Common myeloid progenitor, CD34-positive (primary cell): ENCODE measurements around the gene PHC2.

ENCODE experiments used
- CTCF ChIA-PET: fragments of 350-600 bp; sonication (Branson Sonifier 250); formaldehyde crosslinking; loops from one replicate; lab custom pipeline; 2021; ENCODE audit warnings: antibody characterized with exemption; lab: Charles Lee
- POLR2A ChIA-PET: fragments of 350-600 bp; sonication (Branson Sonifier 250); formaldehyde crosslinking; loops from one replicate; lab custom pipeline; 2021; ENCODE audit warnings: antibody characterized with exemption; lab: Charles Lee
- DNase-seq, 3 donors: peaks; one replicate each; pipeline versions ENCODE4 v3.0.0 to v3.0.0-alpha.2; 2013
- H3K27ac ChIP-seq, 2 experiments: 1 replicate in 1 of 2; 2 replicates in 1 of 2; pipeline ENCODE4 v1.7.0; 2013; ENCODE audit warnings: inconsistent platforms in 2 of 2, low read length in 2 of 2, mild to moderate bottlenecking in 2 of 2, low read depth in 1 of 2, moderate library complexity in 1 of 2; ENCODE audit not compliant: severe bottlenecking in 2 of 2, insufficient read depth in 1 of 2, poor library complexity in 1 of 2
- H3K27me3 ChIP-seq, 5 experiments: replicated peaks in 2 of 5; 1 replicate in 3 of 5; 2 replicates in 2 of 5; pipeline versions ENCODE4 v1.6.1 to v1.7.0; 2013; ENCODE audit warnings: low read length in 4 of 5, mild to moderate bottlenecking in 2 of 5, moderate library complexity in 2 of 5, inconsistent platforms in 1 of 5; ENCODE audit not compliant: insufficient read depth in 5 of 5, control insufficient read depth in 4 of 5
- H3K36me3 ChIP-seq, 4 experiments: 1 replicate in 2 of 4; 2 replicates in 2 of 4; pipeline versions ENCODE4 v1.6.1 to v1.7.0; 2013; ENCODE audit warnings: low read length in 3 of 4, control low read depth in 1 of 4, mild to moderate bottlenecking in 1 of 4; ENCODE audit not compliant: control insufficient read depth in 4 of 4, insufficient read depth in 4 of 4
- H3K4me1 ChIP-seq, 4 experiments: 1 replicate in 3 of 4; 2 replicates in 1 of 4; pipeline versions ENCODE4 v1.6.1 to v1.7.1; 2013; ENCODE audit warnings: low read length in 3 of 4, mild to moderate bottlenecking in 3 of 4, control low read depth in 1 of 4, inconsistent platforms in 1 of 4, moderate library complexity in 1 of 4; ENCODE audit not compliant: control insufficient read depth in 4 of 4, insufficient read depth in 4 of 4; ENCODE audit errors: control extremely low read depth in 1 of 4
- H3K4me3 ChIP-seq, 7 experiments: 1 replicate in 4 of 7; 2 replicates in 3 of 7; pipeline versions ENCODE4 v1.5.1 to v1.7.0; 2013; ENCODE audit warnings: mild to moderate bottlenecking in 7 of 7, low read length in 6 of 7, moderate library complexity in 6 of 7, inconsistent platforms in 2 of 7, low read depth in 2 of 7, control low read depth in 1 of 7; ENCODE audit not compliant: insufficient read depth in 4 of 7, control insufficient read depth in 1 of 7; ENCODE audit errors: extremely low read depth in 1 of 7
- H3K9me3 ChIP-seq, 5 experiments: 1 replicate in 4 of 5; 2 replicates in 1 of 5; pipeline versions ENCODE4 v1.6.1 to v1.7.1; 2013; ENCODE audit warnings: low read length in 4 of 5, mild to moderate bottlenecking in 2 of 5, inconsistent platforms in 1 of 5, low read depth in 1 of 5, moderate library complexity in 1 of 5; ENCODE audit not compliant: control insufficient read depth in 4 of 5, insufficient read depth in 2 of 5; ENCODE audit errors: control extremely low read depth in 1 of 5
- WGBS: methylation state at CpG from one replicate; pipeline ENCODE4 v1.1.5; 2013; ENCODE audit not compliant: insufficient coverage; 5-methylcytosine and 5-hydroxymethylcytosine counted together

The PHC2 gene

DNA sequence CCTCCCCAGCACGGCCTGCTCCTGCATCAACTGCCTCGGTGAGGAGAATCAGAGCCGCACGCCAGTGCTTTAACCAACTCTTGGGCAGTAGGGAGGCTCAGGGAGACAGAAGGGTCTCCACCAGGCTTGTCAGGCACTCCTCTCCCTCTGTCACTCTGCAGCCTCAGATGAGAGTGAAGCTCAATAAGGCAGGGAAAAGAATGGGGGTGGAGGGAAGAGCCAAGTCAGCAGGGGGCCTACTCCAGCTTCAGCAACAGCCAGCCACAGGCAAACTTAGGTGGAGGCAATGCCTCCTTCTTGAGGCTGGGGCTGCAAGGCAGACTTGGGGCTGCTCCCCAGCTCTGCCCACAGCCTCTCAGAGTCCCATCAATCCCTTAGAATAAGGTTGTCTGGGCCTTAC is 58.2 kb downstream of the PHC2 start:
- ChIA-PET POLR2A (no interaction called here), CTCF (interaction anchor here (0.9 to 2.2 kb wide), 5 partner anchors 25 to 99 kb away, joined by 3 to 5 read pairs (median 3); no protein-coding TSS in a partner anchor)
- H3K9me3 ChIP-seq: no peaks in the 10 kb centered on the region
- WGBS: 100% methylated on average over 4 of the region's 4 CpGs
- no peak overlapping the region for H3K27ac ChIP-seq
- peaks cover 3 to 20% (median 11%) of the 10 kb centered on the region in 4 experiments for H3K36me3 ChIP-seq
- no peak for DNase-seq
- H3K4me3 ChIP-seq: no peak overlapping the region
- H3K27me3 ChIP-seq: no peaks in the 10 kb centered on the region
- peaks cover 0 to 10% (median 1%) of the 10 kb centered on the region in 4 experiments for H3K4me1 ChIP-seq

DNA sequence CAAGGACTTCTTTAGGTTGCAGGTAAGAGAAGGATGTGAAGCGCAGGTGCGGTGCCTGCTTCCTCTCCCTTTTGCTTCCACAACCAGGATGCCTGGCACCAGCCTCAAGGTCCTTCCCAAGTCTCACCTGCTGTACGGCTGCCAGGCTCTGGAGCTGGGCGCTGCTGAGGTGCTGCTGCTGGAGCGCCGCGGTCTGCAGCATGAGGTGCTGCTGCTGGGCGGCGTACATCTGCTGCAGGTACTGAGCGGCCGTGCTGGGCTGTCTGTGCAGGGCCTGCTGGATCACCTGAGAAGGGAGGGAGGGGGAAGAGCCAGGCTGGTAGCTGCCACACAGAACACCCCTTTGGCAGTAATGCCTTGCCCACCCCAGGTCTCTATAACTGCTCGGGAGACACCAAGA is 58.7 kb downstream of the PHC2 start:
- Histone ChIP-seq H3K4me1 (peaks cover 0 to 11% (median 3%) of the 10 kb centered on the region in 4 experiments), H3K9me3 (no peaks in the 10 kb centered on the region), H3K4me3 (no peak overlapping the region), H3K36me3 (peaks cover 3 to 20% (median 12%) of the 10 kb centered on the region in 4 experiments), H3K27ac (no peak overlapping the region), H3K27me3 (no peaks in the 10 kb centered on the region)
- WGBS: 97% methylated on average over 10 of the region's 12 CpGs
- ChIA-PET POLR2A (no interaction called here), CTCF (interaction anchor here (0.8 to 12.3 kb wide), 9 partner anchors 10 to 99 kb away, joined by 3 to 90 read pairs (median 3); no protein-coding TSS in a partner anchor)
- DNase-seq: no peak

DNA sequence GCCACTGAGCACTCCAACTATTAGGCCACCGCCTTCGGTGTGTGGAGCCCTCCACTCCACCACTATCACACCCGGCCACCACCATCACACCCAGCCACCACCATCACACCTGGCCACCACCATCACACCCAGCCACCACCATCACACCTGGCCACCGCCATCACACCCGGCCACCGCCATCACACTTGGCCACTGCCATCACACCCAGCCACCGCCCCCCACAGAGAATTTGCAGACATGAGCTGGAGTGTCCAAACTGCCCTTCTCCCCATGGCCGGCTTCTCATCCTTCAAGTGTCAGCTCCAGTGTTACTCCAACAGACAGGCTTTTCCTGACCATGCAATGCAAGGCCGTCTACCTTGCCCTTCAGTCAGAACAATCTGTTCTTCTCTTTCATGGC is 59.6 kb downstream of the PHC2 start:
- H3K9me3 ChIP-seq: no peaks in the 10 kb centered on the region
- POLR2A ChIA-PET: no interaction called here
- 95% methylated on average over 9 of the region's 9 CpGs for WGBS
- no peak overlapping the region for H3K27ac ChIP-seq
- H3K4me3 ChIP-seq: no peak overlapping the region
- DNase-seq: no peak
- H3K36me3 ChIP-seq: peaks cover 3 to 29% (median 14%) of the 10 kb centered on the region in 4 experiments
- no peaks in the 10 kb centered on the region for H3K27me3 ChIP-seq
- CTCF ChIA-PET: interaction anchor here (0.8 to 12.3 kb wide), 7 partner anchors 11 to 100 kb away, joined by 3 to 90 read pairs (median 3); no protein-coding TSS in a partner anchor
- H3K4me1 ChIP-seq: peaks cover 0 to 8% (median 2%) of the 10 kb centered on the region in 4 experiments

DNA sequence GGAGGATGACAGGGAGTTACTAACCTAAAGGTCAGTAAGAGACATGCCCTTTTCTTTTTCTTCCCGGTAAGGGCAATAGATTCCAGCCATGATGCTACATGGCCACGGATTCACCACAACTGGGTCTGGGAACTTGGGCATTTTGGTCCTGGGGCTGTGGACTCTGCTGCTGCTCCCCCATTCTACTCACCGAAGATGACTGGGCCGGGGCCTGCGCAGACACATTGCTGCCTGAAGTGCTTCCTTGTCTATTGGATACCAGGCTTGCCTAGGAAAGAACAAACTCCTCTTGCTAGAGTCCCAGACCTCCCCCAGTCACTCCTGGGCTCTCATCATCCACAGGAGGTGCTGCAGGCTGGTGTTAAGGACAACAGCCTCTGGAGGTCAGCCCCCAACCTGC is 60.1 kb downstream of the PHC2 start:
- no peak for DNase-seq
- Histone ChIP-seq H3K4me1 (peaks cover 0 to 8% (median 2%) of the 10 kb centered on the region in 4 experiments), H3K4me3 (no peak overlapping the region), H3K36me3 (peaks cover 3 to 30% (median 14%) of the 10 kb centered on the region in 4 experiments), H3K9me3 (no peaks in the 10 kb centered on the region), H3K27me3 (no peaks in the 10 kb centered on the region), H3K27ac (no peak overlapping the region)
- WGBS: 94% methylated on average over 5 of the region's 5 CpGs
- CTCF ChIA-PET: interaction anchor here (1.0 to 12.3 kb wide), 5 partner anchors 9 to 100 kb away, joined by 3 to 90 read pairs (median 7); no protein-coding TSS in a partner anchor
- POLR2A ChIA-PET: no interaction called here

DNA sequence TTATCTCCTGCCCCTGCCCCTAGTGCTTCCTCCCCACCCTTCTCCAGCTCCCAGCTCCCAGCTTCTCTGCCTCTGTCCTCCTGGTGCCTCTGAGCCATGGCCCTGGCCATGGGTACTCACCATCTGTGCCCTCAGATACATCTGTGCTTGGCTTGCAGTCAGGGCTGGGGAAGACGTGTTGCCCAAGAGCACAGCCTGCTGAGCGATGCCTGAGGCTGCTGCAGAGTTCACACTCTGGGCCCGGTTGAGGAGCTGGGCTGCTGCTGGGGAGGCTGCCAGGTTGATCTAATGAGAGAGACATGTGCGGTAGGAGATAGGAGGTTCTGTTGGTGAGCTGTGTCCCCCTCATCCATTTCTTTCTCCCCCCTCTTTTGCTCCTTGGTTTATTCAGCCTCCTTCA is 60.6 kb downstream of the PHC2 start:
- no peak overlapping the region for H3K27ac ChIP-seq
- DNase-seq: no peak
- peaks cover 3 to 30% (median 14%) of the 10 kb centered on the region in 4 experiments for H3K36me3 ChIP-seq
- WGBS: 84% methylated on average over 2 of the region's 4 CpGs
- POLR2A ChIA-PET: no interaction called here
- H3K27me3 ChIP-seq: no peaks in the 10 kb centered on the region
- CTCF ChIA-PET: interaction anchor here (1.0 to 12.3 kb wide), 7 partner anchors 9 to 100 kb away, joined by 3 to 90 read pairs (median 5); no protein-coding TSS in a partner anchor
- no peaks in the 10 kb centered on the region for H3K9me3 ChIP-seq
- H3K4me1 ChIP-seq: peaks cover 0 to 8% (median 2%) of the 10 kb centered on the region in 4 experiments
- H3K4me3 ChIP-seq: no peak overlapping the region

DNA sequence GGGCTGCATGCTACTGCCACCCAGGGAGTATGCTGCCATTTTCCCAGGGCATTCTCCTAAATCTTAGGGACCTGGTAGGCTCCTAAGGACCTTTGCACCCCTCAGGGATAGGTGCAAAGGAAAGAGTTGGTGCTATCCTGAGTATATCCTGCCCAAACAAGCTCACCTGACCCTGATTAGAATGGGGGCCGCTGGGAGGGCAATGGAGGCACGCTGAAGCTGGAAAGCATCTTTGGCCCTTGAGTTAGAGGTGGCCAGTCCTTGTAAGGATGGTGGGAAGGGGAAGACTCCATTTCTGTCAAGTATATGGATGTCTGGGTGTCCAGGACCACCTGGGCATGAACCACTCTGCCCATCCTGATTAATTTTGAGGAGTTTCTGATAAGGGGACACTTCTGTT is 61.1 kb downstream of the PHC2 start:
- Histone ChIP-seq H3K36me3 (peaks cover 2 to 26% (median 14%) of the 10 kb centered on the region in 4 experiments), H3K27me3 (no peaks in the 10 kb centered on the region), H3K4me1 (peaks cover 0 to 10% (median 2%) of the 10 kb centered on the region in 4 experiments), H3K9me3 (no peaks in the 10 kb centered on the region), H3K27ac (no peak overlapping the region), H3K4me3 (no peak overlapping the region)
- POLR2A ChIA-PET: no interaction called here
- CTCF ChIA-PET: interaction anchor here (1.0 to 12.3 kb wide), 9 partner anchors 9 to 243 kb away, joined by 3 to 90 read pairs (median 4); no protein-coding TSS in a partner anchor
- DNase-seq: no peak
- WGBS: 78% methylated on average over 2 of the region's 2 CpGs

DNA sequence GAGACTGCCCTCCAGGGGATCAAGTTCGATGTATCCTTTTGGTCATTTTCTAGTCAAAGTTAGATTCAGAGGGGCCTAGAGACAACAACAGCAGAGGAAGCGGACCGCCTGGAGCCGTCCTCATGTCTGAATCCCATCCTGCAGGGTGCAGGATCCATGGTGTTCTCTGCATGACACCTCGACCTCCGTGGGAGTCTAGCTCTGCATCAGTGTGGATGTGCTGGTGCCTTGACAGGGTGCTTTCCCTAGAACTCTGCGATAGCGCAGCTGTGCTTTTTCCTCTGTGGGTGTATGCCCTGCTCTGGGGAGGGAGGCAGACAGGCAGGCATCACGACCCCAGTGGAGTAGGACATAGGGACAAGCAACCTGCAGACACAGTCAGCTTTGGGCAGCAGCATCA is 61.8 kb downstream of the PHC2 start:
- DNase-seq: no peak
- Histone ChIP-seq H3K9me3 (no peaks in the 10 kb centered on the region), H3K4me3 (no peak overlapping the region), H3K36me3 (peaks cover 0 to 23% (median 14%) of the 10 kb centered on the region in 4 experiments), H3K27ac (no peak overlapping the region), H3K4me1 (peaks cover 0 to 14% (median 2%) of the 10 kb centered on the region in 4 experiments), H3K27me3 (no peaks in the 10 kb centered on the region)
- 96% methylated on average over 9 of the region's 9 CpGs for WGBS
- ChIA-PET CTCF (interaction anchor here (0.8 to 12.3 kb wide), 13 partner anchors 8 to 242 kb away, joined by 3 to 90 read pairs (median 4); no protein-coding TSS in a partner anchor), POLR2A (no interaction called here)
